PFSK-1 (cell line): ENCODE measurements around the gene DCTN1.

Experiments used
- FOXP2 ChIP-seq: optimal IDR thresholded peaks from 2 replicates; pipeline ENCODE3; 2011; ENCODE audit warnings: borderline replicate concordance, control low read depth, inconsistent platforms; ENCODE audit not compliant: insufficient read depth; ENCODE audit errors: extremely low read length, extremely low read depth
- POLR2AphosphoS5 ChIP-seq: IDR thresholded peaks from 2 replicates; pipeline ENCODE4 v1.6.1; 2012; ENCODE audit warnings: low read depth, mild to moderate bottlenecking, control low read depth, low read length, moderate library complexity
- REST ChIP-seq, 2 experiments: IDR thresholded peaks; 2 replicates each; pipeline versions ENCODE4 v1.6.1 to v1.8.0; 2011 to 2012; ENCODE audit warnings: low read depth in 2 of 2, low read length in 2 of 2, control low read depth in 1 of 2, inconsistent platforms in 1 of 2, mild to moderate bottlenecking in 1 of 2, moderate library complexity in 1 of 2; ENCODE audit not compliant: insufficient read depth in 1 of 2
- SIN3A ChIP-seq: IDR thresholded peaks from 2 replicates; pipeline ENCODE4 v1.6.1; 2012; ENCODE audit warnings: mild to moderate bottlenecking, low read length, moderate library complexity, borderline replicate concordance; ENCODE audit not compliant: insufficient read depth
- TAF1 ChIP-seq: IDR thresholded peaks from 2 replicates; pipeline ENCODE4 v1.6.1; 2012; ENCODE audit warnings: low read length, control low read depth, borderline replicate concordance; ENCODE audit not compliant: insufficient read depth

The DCTN1 gene

GRCh38 chr2:74385396-74385795, 5.3 kb upstream of the DCTN1 start:
- no peak for TF ChIP-seq TAF1
- TF ChIP-seq FOXP2 = no peak
- TF ChIP-seq REST (IDR thresholded peaks at IDR 0.05; ENCODE audit: insufficient read depth in 1 of 2, low read depth in 2 of 2, low read length in 2 of 2) = no peak
- TF ChIP-seq SIN3A = no peak
- TF ChIP-seq POLR2AphosphoS5 = no peak

- TF ChIP-seq TAF1 (no peak), FOXP2 (no peak), REST (IDR thresholded peaks at IDR 0.05; ENCODE audit: insufficient read depth in 1 of 2, low read depth in 2 of 2, low read length in 2 of 2) (no peak), SIN3A (no peak), POLR2AphosphoS5 (no peak)
Observed at GRCh38 chr2:74384051-74384450, 3.9 kb upstream of the DCTN1 start.

- no peak for TF ChIP-seq POLR2AphosphoS5
- no peak for TF ChIP-seq SIN3A
- TF ChIP-seq FOXP2 = no peak
- TF ChIP-seq TAF1 = no peak
- TF ChIP-seq REST (IDR thresholded peaks at IDR 0.05; ENCODE audit: insufficient read depth in 1 of 2, low read depth in 2 of 2, low read length in 2 of 2) = no peak
Observed at GRCh38 chr2:74383254-74383653, 3.1 kb upstream of the DCTN1 start.

- TF ChIP-seq SIN3A (no peak), REST (IDR thresholded peaks at IDR 0.05; ENCODE audit: insufficient read depth in 1 of 2, low read depth in 2 of 2, low read length in 2 of 2) (no peak), POLR2AphosphoS5 (no peak), FOXP2 (no peak), TAF1 (no peak)
Observed at GRCh38 chr2:74381751-74382150, 1.6 kb upstream of the DCTN1 start.

GRCh38 chr2:74378007-74378406, 2.1 kb downstream of the DCTN1 start:
- TF ChIP-seq POLR2AphosphoS5 (no peak), TAF1 (no peak), FOXP2 (no peak), REST (IDR thresholded peaks at IDR 0.05; ENCODE audit: insufficient read depth in 1 of 2, low read depth in 2 of 2, low read length in 2 of 2) (no peak)
